ELR (cell line): ENCODE measurements around the gene ADD1.
A peak's percentile ranks its signal among the peaks of the same experiment; 100 is the strongest.
"Not testable (repeated sequence)": the region's sequence is repeated elsewhere in the genome, so short reads cannot be mapped to it uniquely, and the experiment has no call there.

Experiments used
- DNase-seq: peaks from one replicate; pipeline ENCODE4 v3.0.0-alpha.2; 2015; ENCODE audit warnings: low read depth

The ADD1 gene

GRCh38 chr4:2934077-2934812 lies 90.6 kb downstream of the ADD1 start:
- DNase-seq = peak; percentile 64

- peak; percentile 92 for DNase-seq
These were observed 91.4 kb downstream of the ADD1 start for GRCh38 chr4:2934813-2935761.

GRCh38 chr4:2935762-2936743 lies 92.4 kb downstream of the ADD1 start:
- DNase-seq = peak; percentile 90

DNA sequence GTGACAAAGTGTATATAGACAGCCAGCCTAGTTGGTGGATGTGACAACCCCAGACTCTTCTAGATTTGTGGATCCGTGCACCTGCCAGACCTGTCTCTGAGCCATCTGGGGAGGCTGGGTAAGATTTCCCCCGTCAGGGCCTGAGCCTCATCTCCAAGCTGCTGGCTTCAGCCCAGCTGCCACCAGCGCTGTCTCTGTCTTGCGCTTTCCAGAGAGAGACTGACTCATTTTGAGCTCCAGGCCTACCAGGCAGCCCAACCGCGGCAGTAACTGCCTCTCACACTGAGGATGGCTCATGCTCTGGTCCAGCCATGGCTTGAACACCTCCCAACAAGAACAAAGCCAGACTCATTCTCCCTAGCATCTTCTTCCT lies 93.1 kb downstream of the ADD1 start:
- peak; percentile 91 for DNase-seq

DNA sequence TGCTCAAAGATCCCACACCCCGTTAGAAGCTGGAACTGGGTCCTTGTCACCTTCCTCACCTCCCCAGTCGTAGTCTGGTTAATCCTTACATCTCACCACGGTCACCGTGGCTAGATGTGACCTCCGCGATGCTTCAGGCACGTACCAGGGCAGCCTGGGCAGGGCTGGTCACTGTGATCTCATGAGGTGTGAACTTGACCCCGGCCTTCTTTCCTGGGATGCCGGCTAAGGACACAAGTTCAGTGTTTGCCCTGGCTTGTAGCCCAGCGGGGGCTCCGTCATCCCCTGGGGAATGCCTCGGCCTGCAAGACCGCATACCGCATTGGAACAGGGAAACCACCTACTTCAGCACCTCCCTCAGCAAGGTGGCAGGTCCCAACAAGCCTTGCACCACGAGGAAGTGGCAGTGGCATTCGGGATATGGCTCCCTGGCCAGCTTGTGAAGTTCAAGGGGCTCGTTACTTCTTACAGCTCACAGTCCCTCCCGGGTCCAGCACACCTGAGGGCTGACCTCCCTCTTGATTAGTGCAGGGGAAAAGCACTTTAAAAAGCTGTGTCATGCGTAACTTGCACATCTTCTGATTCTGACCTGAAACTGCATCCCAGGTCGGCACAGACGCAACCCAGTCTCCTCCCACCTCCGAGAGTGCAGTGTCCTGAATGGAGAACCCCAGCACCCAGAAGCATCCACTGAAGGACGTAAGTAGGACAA lies 93.7 kb downstream of the ADD1 start:
- DNase-seq = peak; percentile 31

DNA sequence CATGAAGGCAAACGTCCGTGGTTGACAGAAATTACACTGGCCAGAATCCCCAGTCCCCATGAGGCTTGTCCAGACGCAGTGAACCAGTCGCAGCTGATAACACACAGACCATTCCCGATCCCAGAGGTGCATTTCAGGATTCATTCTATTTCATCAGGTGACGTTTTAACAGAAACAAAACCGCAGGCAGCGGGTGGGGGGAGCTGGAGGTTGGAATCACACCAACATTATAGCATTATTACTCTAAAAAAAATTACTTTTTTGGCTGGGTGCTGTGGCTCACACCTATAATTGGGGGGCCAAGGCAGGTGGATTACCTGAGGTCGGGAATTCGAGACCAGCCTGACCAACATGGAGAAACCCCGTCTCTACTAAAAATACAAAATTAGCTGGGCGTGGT lies 94.3 kb downstream of the ADD1 start:
- no peak for DNase-seq

- DNase-seq = not testable (repeated sequence)
These were observed 94.8 kb downstream of the ADD1 start for GRCh38 chr4:2938411-2938810.

- DNase-seq = no peak
These were observed 95.3 kb downstream of the ADD1 start for GRCh38 chr4:2938906-2939305.

DNA sequence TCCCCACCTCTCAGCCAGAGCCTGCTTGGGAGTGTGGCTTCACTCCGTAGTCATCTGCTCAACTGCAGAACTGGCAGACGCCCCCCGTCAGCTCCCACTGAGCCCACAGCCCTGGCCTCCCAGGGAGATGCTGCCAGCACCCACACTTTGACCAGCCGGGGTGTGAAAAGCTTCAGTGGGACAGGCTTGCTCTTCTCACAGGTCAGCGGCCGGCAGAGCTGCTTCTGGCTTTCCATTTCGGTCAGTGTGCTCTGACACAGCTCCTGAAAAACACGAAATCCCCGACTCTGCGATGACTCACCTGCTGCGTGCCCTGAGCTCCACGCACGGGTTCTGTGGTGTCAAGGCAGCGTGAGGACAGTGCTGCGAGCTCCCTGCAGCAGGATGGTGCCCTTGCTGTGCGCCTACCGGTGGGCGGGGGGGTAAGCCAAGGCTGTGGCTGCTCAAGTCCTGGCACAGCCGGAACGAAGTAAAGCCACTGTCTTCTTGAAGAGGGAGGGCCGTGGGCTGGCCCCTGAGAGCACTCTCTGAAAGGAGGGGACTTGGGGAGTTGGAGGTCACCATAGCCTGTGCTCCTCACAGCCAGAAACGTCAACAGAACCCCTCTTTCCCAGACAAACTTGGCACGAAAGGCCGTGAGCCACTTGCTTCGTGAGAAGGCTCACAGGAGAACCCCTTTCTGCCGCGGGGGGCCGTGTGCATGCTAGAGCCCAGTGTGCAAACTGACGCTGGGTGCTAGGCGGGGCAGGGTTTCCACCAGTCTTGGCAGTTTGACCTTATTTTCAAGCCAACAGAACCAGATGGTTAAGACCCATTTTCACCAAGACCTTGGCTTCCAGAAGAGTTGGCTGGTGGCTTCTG lies 96.0 kb downstream of the ADD1 start:
- no peak for DNase-seq

DNA sequence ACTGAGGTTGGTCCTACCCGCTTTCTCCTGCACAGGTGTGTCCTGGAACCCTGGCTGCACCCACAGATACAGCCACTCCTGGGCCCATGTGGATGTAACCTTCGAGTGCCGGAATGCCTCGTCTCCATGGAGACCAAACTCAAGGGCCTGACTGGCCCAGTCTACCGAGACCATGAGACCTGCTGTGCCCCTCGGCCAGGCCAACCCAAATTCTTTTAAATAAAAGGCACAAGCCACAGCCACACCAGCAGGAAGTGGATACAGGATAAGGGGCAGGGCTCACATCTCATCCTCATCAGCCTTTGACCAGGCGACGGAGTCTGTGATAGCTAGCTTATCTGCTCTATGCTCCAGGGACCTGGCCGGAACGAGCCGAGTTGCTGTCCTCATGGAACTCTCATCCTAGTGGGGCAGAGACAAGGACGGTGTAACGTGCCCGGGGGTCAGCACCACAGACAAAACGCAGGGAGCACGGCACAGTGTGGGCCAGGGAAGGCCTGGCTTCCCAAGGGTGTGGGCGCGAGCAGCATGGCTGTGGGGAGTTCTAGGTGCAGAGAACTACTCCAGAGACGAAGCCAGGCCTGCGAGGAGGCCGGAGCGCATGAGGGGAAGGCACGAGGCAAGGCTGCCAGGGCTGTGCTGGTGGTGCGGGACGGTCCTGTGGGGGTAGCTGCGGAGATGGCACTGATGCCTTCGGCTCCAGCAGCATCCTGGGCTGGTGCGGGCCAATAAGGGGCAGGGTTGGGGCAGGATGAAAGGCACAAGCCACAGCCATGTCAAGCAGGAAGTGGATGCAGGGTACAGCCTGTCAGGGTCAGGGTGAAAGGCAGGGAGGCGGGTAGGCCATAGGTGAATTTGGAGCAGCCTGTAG lies 96.9 kb downstream of the ADD1 start:
- DNase-seq = no peak

DNA sequence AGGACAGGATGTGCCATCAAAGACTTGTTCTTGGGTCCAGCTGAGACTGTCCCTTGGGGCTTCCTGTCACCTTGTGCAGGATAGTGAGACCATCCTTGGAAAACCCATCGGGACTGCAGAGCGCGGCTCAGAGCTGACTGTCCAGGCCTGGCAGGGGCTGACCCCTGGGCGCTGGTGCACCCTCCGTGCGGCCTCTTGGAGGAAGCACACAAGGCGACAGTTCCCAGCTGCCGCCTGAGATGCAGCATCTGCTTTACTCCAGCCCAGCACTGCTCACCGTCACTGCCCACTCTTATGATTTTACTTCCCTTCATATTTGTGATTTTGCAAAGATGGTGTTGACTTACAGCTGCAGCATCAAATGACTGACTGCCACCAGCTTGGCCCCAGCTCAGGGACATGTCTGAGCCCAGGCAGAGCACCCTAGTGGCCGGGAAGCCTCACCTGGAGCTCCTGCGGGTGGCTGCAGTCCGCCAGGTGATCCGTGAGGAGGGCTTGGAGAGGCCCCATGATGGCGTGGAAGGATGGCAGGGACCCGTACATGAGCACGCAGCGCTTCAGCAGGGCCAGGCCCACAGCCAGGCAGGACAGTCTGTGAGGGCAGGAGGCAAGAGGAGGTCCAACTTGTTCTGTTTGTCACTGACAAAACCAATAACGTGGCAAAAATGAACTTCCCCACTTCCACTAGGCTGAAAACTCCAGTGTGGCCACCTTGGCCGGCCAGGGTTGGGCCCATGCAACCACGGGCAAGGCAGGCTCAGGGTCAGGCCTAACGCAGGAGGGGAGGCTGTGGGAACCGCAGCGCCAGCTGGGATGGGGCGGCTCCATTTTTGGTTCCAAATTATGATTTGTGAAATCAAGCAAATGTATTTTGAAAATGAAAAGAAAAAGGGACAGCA lies 97.7 kb downstream of the ADD1 start:
- DNase-seq = no peak

GRCh38 chr4:2942037-2942531 lies 98.4 kb downstream of the ADD1 start:
- no peak for DNase-seq

DNA sequence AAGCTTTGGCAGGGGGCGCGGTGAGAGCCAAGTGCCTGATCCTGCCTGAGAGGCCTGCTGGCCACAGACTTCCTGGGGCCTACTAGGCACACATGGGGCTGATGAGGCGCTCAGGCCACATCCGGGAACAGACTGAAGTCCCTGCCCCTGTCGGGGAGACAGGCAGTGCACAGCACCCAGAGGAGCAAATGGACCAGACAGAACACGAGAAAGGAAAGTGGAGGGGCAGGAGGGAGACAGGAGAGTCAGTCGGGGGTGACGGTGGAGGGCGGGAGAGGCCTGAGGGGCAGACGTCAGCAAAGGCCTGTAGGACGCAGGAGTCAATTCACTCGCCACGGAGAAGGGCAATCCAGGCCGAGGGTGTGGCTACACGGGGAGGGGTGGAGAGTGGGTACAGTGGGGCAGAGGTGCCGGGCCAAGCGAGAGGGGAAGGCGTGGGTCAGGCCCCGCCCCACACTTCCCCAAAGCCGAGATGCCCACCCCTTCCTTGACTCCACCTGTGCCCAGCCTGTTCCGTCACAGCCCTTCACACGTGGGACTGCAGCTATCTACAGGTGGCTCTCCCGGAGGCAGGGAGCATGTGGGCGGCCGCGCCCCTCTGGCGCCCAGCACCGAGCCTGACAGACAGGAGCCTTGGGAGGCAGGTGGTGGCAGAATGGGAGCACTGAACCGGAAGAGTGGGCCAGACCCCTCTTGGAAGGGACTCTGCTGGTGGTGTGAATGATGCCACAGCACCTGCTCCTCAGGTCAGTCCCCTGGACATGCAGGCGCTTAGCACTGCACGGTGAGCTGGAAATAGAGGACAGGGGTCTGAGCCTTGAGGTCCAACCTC lies 99.1 kb downstream of the ADD1 start:
- no peak for DNase-seq

- DNase-seq = no peak
These were observed 99.9 kb downstream of the ADD1 start for GRCh38 chr4:2943364-2944090.

- no peak for DNase-seq
These were observed 100.4 kb downstream of the ADD1 start for GRCh38 chr4:2944091-2944482.
